ENCODE results near the gene DCLK3.

- TF ChIP-seq EZH2 (IDR thresholded peaks at IDR 0.05; ENCODE audit: insufficient read depth, low read length) (no peak), CTCF (IDR thresholded peaks at IDR 0.05; ENCODE audit: insufficient read depth, low read depth, low read length) (no peak)
Observed at GRCh38 chr3:36743826-36744225, 20.5 kb downstream of the DCLK3 start.
